Nephron (organoid): Measurements from ENCODE around the gene PPP2R5C.

Experiments
- H3K27ac Mint-ChIP-seq, 3 experiments: 2 replicates each; pipeline ENCODE4 v1.8.0; 2020; ENCODE audit warnings: mixed read lengths in 3 of 3, mild to moderate bottlenecking in 2 of 3, moderate library complexity in 1 of 3
- H3K27me3 Mint-ChIP-seq: 2 replicates; pipeline ENCODE4 v1.8.0; 2021; ENCODE audit warnings: low read depth, mild to moderate bottlenecking, moderate library complexity, mixed read lengths
- H3K36me3 Mint-ChIP-seq: 2 replicates; pipeline ENCODE4 v1.8.0; 2020; ENCODE audit warnings: low read depth, mixed read lengths
- H3K4me1 Mint-ChIP-seq: 2 replicates; pipeline ENCODE4 v1.8.0; 2020; ENCODE audit warnings: mixed read lengths
- H3K4me3 Mint-ChIP-seq, 3 experiments: 2 replicates each; pipeline ENCODE4 v1.8.0; 2020; ENCODE audit warnings: mild to moderate bottlenecking in 3 of 3, mixed read lengths in 3 of 3, moderate library complexity in 2 of 3
- H3K9me3 Mint-ChIP-seq: 2 replicates; pipeline ENCODE4 v1.8.0; 2020; ENCODE audit warnings: mixed read lengths
- CTCF ChIP-seq, 3 experiments: fragments of 200-600 bp; sonication (generic); IDR thresholded peaks; one replicate each; pipeline ENCODE4 v1.5.0; 2021; ENCODE audit warnings: antibody characterized with exemption in 3 of 3; ENCODE audit not compliant: unreplicated experiment in 3 of 3

The PPP2R5C gene

GRCh38 chr14:101918065-101918989 lies 156.8 kb downstream of the PPP2R5C start:
- no peaks in the 10 kb centered on the region for H3K9me3 Mint-ChIP-seq
- peaks cover 4% of the 10 kb centered on the region for H3K27me3 Mint-ChIP-seq
- no peak overlapping the region for H3K4me3 Mint-ChIP-seq
- H3K27ac Mint-ChIP-seq: no peak overlapping the region
- peaks cover 47% of the 10 kb centered on the region for H3K36me3 Mint-ChIP-seq
- TF ChIP-seq CTCF (IDR thresholded peaks at IDR 0.05; ENCODE audit: unreplicated experiment in 3 of 3): no peak
- H3K4me1 Mint-ChIP-seq: peaks cover 9% of the 10 kb centered on the region

GRCh38 chr14:101920271-101920670 lies 158.8 kb downstream of the PPP2R5C start:
- Mint-ChIP-seq H3K36me3 (peaks cover 36% of the 10 kb centered on the region), H3K4me3 (no peak overlapping the region), H3K27me3 (peaks cover 4% of the 10 kb centered on the region), H3K4me1 (peaks cover 9% of the 10 kb centered on the region), H3K9me3 (no peaks in the 10 kb centered on the region), H3K27ac (no peak overlapping the region)
- TF ChIP-seq CTCF (IDR thresholded peaks at IDR 0.05; ENCODE audit: unreplicated experiment in 3 of 3): no peak

GRCh38 chr14:101922866-101923265 lies 161.4 kb downstream of the PPP2R5C start:
- H3K9me3 Mint-ChIP-seq: no peaks in the 10 kb centered on the region
- no peak overlapping the region for H3K27ac Mint-ChIP-seq
- H3K4me1 Mint-ChIP-seq: peaks cover 7% of the 10 kb centered on the region
- H3K36me3 Mint-ChIP-seq: peaks cover 36% of the 10 kb centered on the region
- TF ChIP-seq CTCF (IDR thresholded peaks at IDR 0.05; ENCODE audit: unreplicated experiment in 3 of 3): no peak
- no peaks in the 10 kb centered on the region for H3K27me3 Mint-ChIP-seq
- no peak overlapping the region for H3K4me3 Mint-ChIP-seq

- Mint-ChIP-seq H3K4me1 (peaks cover 12% of the 10 kb centered on the region), H3K27me3 (no peaks in the 10 kb centered on the region), H3K4me3 (no peak overlapping the region), H3K27ac (no peak overlapping the region), H3K36me3 (peaks cover 28% of the 10 kb centered on the region), H3K9me3 (no peaks in the 10 kb centered on the region)
- no peak for TF ChIP-seq CTCF (IDR thresholded peaks at IDR 0.05; ENCODE audit: unreplicated experiment in 3 of 3)
These were observed 163.6 kb downstream of the PPP2R5C start for GRCh38 chr14:101925152-101925551.

GRCh38 chr14:101926085-101926484 lies 164.6 kb downstream of the PPP2R5C start:
- Mint-ChIP-seq H3K9me3 (no peaks in the 10 kb centered on the region), H3K36me3 (peaks cover 21% of the 10 kb centered on the region), H3K4me1 (peaks cover 12% of the 10 kb centered on the region), H3K27ac (no peak overlapping the region), H3K27me3 (no peaks in the 10 kb centered on the region), H3K4me3 (no peak overlapping the region)
- no peak for TF ChIP-seq CTCF (IDR thresholded peaks at IDR 0.05; ENCODE audit: unreplicated experiment in 3 of 3)

- TF ChIP-seq CTCF (IDR thresholded peaks at IDR 0.05; ENCODE audit: unreplicated experiment in 3 of 3): no peak
- Mint-ChIP-seq H3K36me3 (peaks cover 18% of the 10 kb centered on the region), H3K4me1 (peaks cover 12% of the 10 kb centered on the region), H3K9me3 (no peaks in the 10 kb centered on the region), H3K4me3 (no peak overlapping the region), H3K27ac (no peak overlapping the region), H3K27me3 (no peaks in the 10 kb centered on the region)
These were observed 165.1 kb downstream of the PPP2R5C start for GRCh38 chr14:101926620-101927019.
